ENCODE measurements around the gene CD247. TPM values are rescaled to one million over a fixed set of nuclear protein-coding genes. Genes with fewer than 3 reads are reported as not detected.

CD247 gene
- total RNA-seq, 1 experiment from 2014 or later = 1.4 TPM

GRCh38 chr1:167446966-167447365, 71.4 kb downstream of the CD247 start:
- TF ChIP-seq CTCF (conservative IDR thresholded peaks at IDR 0.05; ENCODE audit: low read depth, low read length) (no peak), EZH2 (IDR thresholded peaks at IDR 0.05; ENCODE audit: borderline replicate concordance, low read depth, low read length, poor library complexity, severe bottlenecking) (no peak)
- H3K4me1 ChIP-seq (ENCODE audit: insufficient read depth, low read length, poor library complexity, severe bottlenecking) = peaks cover 4% of the 10 kb centered on the region
- no peak overlapping the region for H3K4me3 ChIP-seq (ENCODE audit: low read depth, low read length, poor library complexity, severe bottlenecking)
- no peaks in the 10 kb centered on the region for H3K9me3 ChIP-seq (ENCODE audit: low read depth, low read length, poor library complexity, severe bottlenecking)
- ChIA-PET CTCF (no interaction called here), POLR2A (ENCODE audit: low non-redundant PET) (no interaction called here)
- H3K27me3 ChIP-seq (replicated peaks; ENCODE audit: insufficient read depth, low read depth, low read length, poor library complexity) = no peaks in the 10 kb centered on the region
- no peaks in the 10 kb centered on the region for H3K36me3 ChIP-seq (ENCODE audit: insufficient read depth, low read length, poor library complexity, severe bottlenecking)
- intact Hi-C loops (cut with micrococcal nuclease; ENCODE audit: unreplicated experiment) = loop anchor here (10.0 kb wide), 1 partner anchor 88 kb away; no protein-coding TSS in a partner anchor
- no TSS peak for BruUV-seq (replicated peaks)
- no peak overlapping the region for H3K27ac ChIP-seq (ENCODE audit: low read depth, low read length, poor library complexity, severe bottlenecking)
- DNase-seq (ENCODE audit: low spot score) = no peak

DNA sequence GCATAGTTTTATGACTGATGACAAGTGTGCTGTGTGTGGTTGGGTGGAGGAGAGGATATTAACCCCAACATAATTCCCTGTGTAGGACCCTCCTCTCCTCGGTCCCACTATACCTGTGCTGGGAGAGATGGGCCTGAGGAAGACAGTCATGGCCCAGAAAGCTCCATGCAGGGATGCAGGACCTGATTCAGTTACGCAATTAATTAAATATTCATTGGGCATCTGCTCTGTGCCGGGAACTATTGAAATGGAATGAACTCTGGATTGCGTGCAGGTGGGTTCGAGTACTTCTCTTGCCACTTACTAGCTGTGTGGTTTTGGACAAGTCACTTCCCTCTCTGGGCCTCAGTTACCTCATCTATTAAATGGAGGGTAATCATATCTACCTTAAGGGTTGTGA, 74.6 kb downstream of the CD247 start:
- ChIA-PET POLR2A (ENCODE audit: low non-redundant PET) (interaction anchor here (0.6 kb wide), 1 partner anchor 12 kb away, joined by 3 read pairs; no protein-coding TSS in a partner anchor), CTCF (no interaction called here)
- intact Hi-C loops (cut with micrococcal nuclease; ENCODE audit: unreplicated experiment) = loop anchor here (5.0 to 10.0 kb wide), 3 partner anchors 41 to 531 kb away; no protein-coding TSS in a partner anchor
- DNase-seq (ENCODE audit: low spot score) = no peak
- H3K4me1 ChIP-seq (ENCODE audit: insufficient read depth, low read length, poor library complexity, severe bottlenecking) = peaks cover 6% of the 10 kb centered on the region
- BruUV-seq (replicated peaks) = no TSS peak
- no peak overlapping the region for H3K4me3 ChIP-seq (ENCODE audit: low read depth, low read length, poor library complexity, severe bottlenecking)
- no peak for TF ChIP-seq CTCF (conservative IDR thresholded peaks at IDR 0.05; ENCODE audit: low read depth, low read length)
- TF ChIP-seq EZH2 (IDR thresholded peaks at IDR 0.05; ENCODE audit: borderline replicate concordance, low read depth, low read length, poor library complexity, severe bottlenecking) = no peak
- H3K27ac ChIP-seq (ENCODE audit: low read depth, low read length, poor library complexity, severe bottlenecking) = no peak overlapping the region
- H3K9me3 ChIP-seq (ENCODE audit: low read depth, low read length, poor library complexity, severe bottlenecking) = no peaks in the 10 kb centered on the region
- no peaks in the 10 kb centered on the region for H3K36me3 ChIP-seq (ENCODE audit: insufficient read depth, low read length, poor library complexity, severe bottlenecking)
- no peaks in the 10 kb centered on the region for H3K27me3 ChIP-seq (replicated peaks; ENCODE audit: insufficient read depth, low read depth, low read length, poor library complexity)

DNA sequence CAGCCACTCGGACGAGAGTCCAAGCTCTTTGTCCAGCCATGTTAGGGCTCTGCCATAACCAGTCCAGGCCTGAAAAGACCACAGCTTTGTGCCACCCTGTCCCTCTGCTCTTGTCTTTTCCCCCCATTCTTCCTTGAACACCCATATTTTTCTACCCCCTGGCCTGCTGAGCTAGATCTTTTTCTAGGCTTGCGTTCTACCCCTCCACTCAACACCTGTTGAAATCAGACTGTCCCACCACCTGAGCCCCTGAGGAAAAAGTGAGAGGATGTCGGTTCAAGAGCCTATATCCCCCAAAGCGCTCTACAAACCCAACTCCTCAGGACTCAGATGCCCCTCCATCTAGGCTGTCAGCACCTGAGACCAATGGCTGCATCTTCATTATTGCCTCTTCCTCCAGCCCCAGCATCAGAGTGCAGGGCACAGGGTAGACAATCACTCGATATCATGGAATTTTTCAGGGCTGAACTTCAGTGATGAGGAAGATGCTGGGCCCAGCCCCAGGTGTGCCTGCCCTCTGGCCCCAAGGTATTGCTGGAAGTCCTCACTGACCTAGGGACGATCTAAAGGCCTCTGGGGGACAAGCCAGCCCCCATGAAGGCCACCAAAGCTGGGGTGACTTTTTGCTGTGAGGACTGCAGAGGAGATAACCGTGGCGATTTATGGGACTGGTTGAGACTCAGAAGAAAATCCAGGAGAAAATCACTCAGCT, 75.3 kb downstream of the CD247 start:
- no TSS peak for BruUV-seq (replicated peaks)
- no peaks in the 10 kb centered on the region for H3K36me3 ChIP-seq (ENCODE audit: insufficient read depth, low read length, poor library complexity, severe bottlenecking)
- peaks cover 6% of the 10 kb centered on the region for H3K4me1 ChIP-seq (ENCODE audit: insufficient read depth, low read length, poor library complexity, severe bottlenecking)
- H3K27ac ChIP-seq (ENCODE audit: low read depth, low read length, poor library complexity, severe bottlenecking) = no peak overlapping the region
- no peak overlapping the region for H3K4me3 ChIP-seq (ENCODE audit: low read depth, low read length, poor library complexity, severe bottlenecking)
- intact Hi-C loops (cut with micrococcal nuclease; ENCODE audit: unreplicated experiment) = loop anchor here (1.0 to 10.0 kb wide), 5 partner anchors 41 to 531 kb away; no protein-coding TSS in a partner anchor
- TF ChIP-seq CTCF (conservative IDR thresholded peaks at IDR 0.05; ENCODE audit: low read depth, low read length) = no peak
- TF ChIP-seq EZH2 (IDR thresholded peaks at IDR 0.05; ENCODE audit: borderline replicate concordance, low read depth, low read length, poor library complexity, severe bottlenecking) = no peak
- DNase-seq (ENCODE audit: low spot score) = no peak
- ChIA-PET CTCF (no interaction called here), POLR2A (ENCODE audit: low non-redundant PET) (no interaction called here)
- H3K9me3 ChIP-seq (ENCODE audit: low read depth, low read length, poor library complexity, severe bottlenecking) = no peaks in the 10 kb centered on the region
- H3K27me3 ChIP-seq (replicated peaks; ENCODE audit: insufficient read depth, low read depth, low read length, poor library complexity) = no peaks in the 10 kb centered on the region
